ENCODE data around the gene KIAA0753. TPM values are rescaled to one million over a fixed set of nuclear protein-coding genes. Genes with fewer than 3 reads are reported as not detected.

Gene KIAA0753
- total and polyA plus RNA-seq, 9 donors: 12.1 to 32.3 (median 19.2) TPM

GRCh38 chr17:6548034-6548433 is 92.5 kb downstream of the KIAA0753 start:
- TF ChIP-seq POLR2A (IDR thresholded peaks at IDR 0.05) (no peak), EP300 (IDR thresholded peaks at IDR 0.05) (no peak), CTCF (IDR thresholded peaks at IDR 0.05) (no peak)
- intact Hi-C loops (cut with DNase I): no loop called here
- Histone ChIP-seq H3K4me3 (no peak overlapping the region), H3K4me1 (ENCODE audit: insufficient read depth) (peaks cover 25% of the 10 kb centered on the region), H3K27me3 (no peaks in the 10 kb centered on the region), H3K27ac (no peak overlapping the region), H3K36me3 (no peaks in the 10 kb centered on the region), H3K9me3 (no peaks in the 10 kb centered on the region)
- DNase-seq: no peak
- 79 to 84% (median 83%) methylated on average over 5 of the region's 5 CpGs for WGBS, 3 donors

GRCh38 chr17:6547336-6547735 is 93.2 kb downstream of the KIAA0753 start:
- 91 to 94% (median 93%) methylated on average over 6 of the region's 6 CpGs for WGBS, 3 donors
- intact Hi-C loops (cut with DNase I): no loop called here
- Histone ChIP-seq H3K36me3 (no peaks in the 10 kb centered on the region), H3K4me1 (ENCODE audit: insufficient read depth) (peaks cover 25% of the 10 kb centered on the region), H3K27me3 (no peaks in the 10 kb centered on the region), H3K4me3 (no peak overlapping the region), H3K9me3 (no peaks in the 10 kb centered on the region), H3K27ac (no peak overlapping the region)
- no peak for TF ChIP-seq CTCF (IDR thresholded peaks at IDR 0.05)
- no peak for TF ChIP-seq EP300 (IDR thresholded peaks at IDR 0.05)
- TF ChIP-seq POLR2A (IDR thresholded peaks at IDR 0.05): no peak
- DNase-seq: no peak

GRCh38 chr17:6546069-6546718 is 94.3 kb downstream of the KIAA0753 start:
- peaks cover 21% of the 10 kb centered on the region for H3K4me1 ChIP-seq (ENCODE audit: insufficient read depth)
- H3K27me3 ChIP-seq: no peaks in the 10 kb centered on the region
- no peak for TF ChIP-seq EP300 (IDR thresholded peaks at IDR 0.05)
- no peak for TF ChIP-seq CTCF (IDR thresholded peaks at IDR 0.05)
- no peak for TF ChIP-seq POLR2A (IDR thresholded peaks at IDR 0.05)
- H3K36me3 ChIP-seq: no peaks in the 10 kb centered on the region
- no peak for DNase-seq
- H3K4me3 ChIP-seq: no peak overlapping the region
- no peaks in the 10 kb centered on the region for H3K9me3 ChIP-seq
- H3K27ac ChIP-seq: no peak overlapping the region
- WGBS, 3 donors: 69 to 84% (median 79%) methylated on average over 10 of the region's 10 CpGs
- intact Hi-C loops (cut with DNase I): no loop called here

GRCh38 chr17:6545291-6545690 is 95.2 kb downstream of the KIAA0753 start:
- Histone ChIP-seq H3K36me3 (no peaks in the 10 kb centered on the region), H3K9me3 (no peaks in the 10 kb centered on the region), H3K27me3 (no peaks in the 10 kb centered on the region), H3K27ac (no peak overlapping the region), H3K4me3 (no peak overlapping the region), H3K4me1 (ENCODE audit: insufficient read depth) (peaks cover 20% of the 10 kb centered on the region)
- peak in 1 of 5 donors; percentile 25 for DNase-seq
- intact Hi-C loops (cut with DNase I): no loop called here
- WGBS, 3 donors: 79 to 83% (median 82%) methylated on average over 8 of the region's 8 CpGs
- TF ChIP-seq CTCF (IDR thresholded peaks at IDR 0.05): no peak
- no peak for TF ChIP-seq POLR2A (IDR thresholded peaks at IDR 0.05)
- TF ChIP-seq EP300 (IDR thresholded peaks at IDR 0.05): no peak
